ENCODE results near the gene LCMT2.

- TF ChIP-seq CTCF (IDR thresholded peaks at IDR 0.05) (no peak), POLR2A (IDR thresholded peaks at IDR 0.05) (no peak), EP300 (IDR thresholded peaks at IDR 0.05) (no peak)
Observed at GRCh38 chr15:43360821-43361220, 30.4 kb upstream of the LCMT2 start.

Measured in tibial nerve (tissue), 4 donors.